ENCODE data around the gene EHBP1.

Gene EHBP1

DNA sequence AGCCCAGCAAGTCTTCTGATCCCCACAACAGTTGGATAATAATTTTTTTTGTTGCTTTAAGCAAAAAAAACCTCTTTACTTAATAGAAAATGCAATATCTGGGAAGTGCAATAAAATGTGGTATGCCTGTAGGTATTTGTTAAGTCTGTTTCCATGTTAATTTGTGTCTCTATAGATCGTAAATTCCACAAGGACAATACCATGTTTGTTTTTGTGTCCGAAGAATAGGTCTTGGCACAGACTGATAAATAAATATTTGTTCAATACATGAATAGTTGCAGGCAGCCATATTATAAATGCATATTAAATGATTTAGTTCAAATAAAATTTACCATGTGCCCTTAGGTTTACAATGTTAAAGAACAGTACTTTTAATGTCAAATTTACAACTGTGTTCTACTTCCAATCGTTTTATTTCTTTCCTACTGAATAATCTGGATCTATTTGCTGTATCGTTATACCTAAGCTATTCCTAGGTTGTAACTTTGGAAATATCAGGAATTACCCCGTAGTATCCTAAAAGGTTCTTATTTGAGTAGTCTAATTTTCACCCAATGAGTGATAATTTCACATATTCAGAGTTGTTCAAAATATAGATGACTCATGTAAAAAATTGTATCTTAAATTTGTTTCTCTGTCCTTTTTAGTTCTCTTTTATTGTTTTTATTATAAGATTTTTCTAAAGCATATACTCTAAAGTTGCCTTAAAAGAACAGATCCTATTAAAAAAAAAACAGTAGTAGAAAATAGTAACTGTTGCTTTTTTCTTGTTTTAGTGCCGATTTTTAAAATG, 151.8 kb downstream of the EHBP1 start:
- no peak overlapping the region for H3K27ac ChIP-seq (ENCODE audit: extremely low read depth, low read depth, low read length)
- 0 out of 2 replicates have a peak, but pooled peaks cover 7% of the 10 kb centered on the region for H3K4me1 ChIP-seq (ENCODE audit: control insufficient read depth, insufficient read depth, low read length)
- H3K9me3 ChIP-seq (ENCODE audit: control insufficient read depth, insufficient read depth, low read depth, low read length): no peaks in the 10 kb centered on the region
- no peaks in the 10 kb centered on the region; a peak in 1 of 3 replicates for H3K36me3 ChIP-seq (ENCODE audit: control insufficient read depth in 2 of 2, insufficient read depth in 1 of 2, low read length in 2 of 2)
- no peak overlapping the region for H3K4me3 ChIP-seq (ENCODE audit: low read depth, low read length)
- TF ChIP-seq ZFP3 (tag by site-specific recombination; IDR thresholded peaks at IDR 0.05; ENCODE audit: low read depth) (no peak), ZNF404 (tag by site-specific recombination; IDR thresholded peaks at IDR 0.05) (no peak), ZNF16 (tag by site-specific recombination; IDR thresholded peaks at IDR 0.05; ENCODE audit: low read depth) (no peak), FEZF1 (tag by site-specific recombination; IDR thresholded peaks at IDR 0.05) (no peak), SALL2 (tag by site-specific recombination; IDR thresholded peaks at IDR 0.05; ENCODE audit: borderline replicate concordance) (no peak), KLF9 (tag by site-specific recombination; IDR thresholded peaks at IDR 0.05; ENCODE audit: low read depth) (no peak), ZNF202 (tag by site-specific recombination; IDR thresholded peaks at IDR 0.05; ENCODE audit: borderline replicate concordance) (no peak), ZNF394 (tag by site-specific recombination; IDR thresholded peaks at IDR 0.05; ENCODE audit: borderline replicate concordance) (no peak), ZNF654 (tag by site-specific recombination; IDR thresholded peaks at IDR 0.05; ENCODE audit: low read depth) (no peak), ZNF621 (tag by site-specific recombination; IDR thresholded peaks at IDR 0.05) (no peak), ZNF354C (tag by site-specific recombination; IDR thresholded peaks at IDR 0.05; ENCODE audit: borderline replicate concordance, low read depth) (no peak), ZNF426 (tag by site-specific recombination; IDR thresholded peaks at IDR 0.05) (no peak)
- TF ChIP-seq, protein P1, sequence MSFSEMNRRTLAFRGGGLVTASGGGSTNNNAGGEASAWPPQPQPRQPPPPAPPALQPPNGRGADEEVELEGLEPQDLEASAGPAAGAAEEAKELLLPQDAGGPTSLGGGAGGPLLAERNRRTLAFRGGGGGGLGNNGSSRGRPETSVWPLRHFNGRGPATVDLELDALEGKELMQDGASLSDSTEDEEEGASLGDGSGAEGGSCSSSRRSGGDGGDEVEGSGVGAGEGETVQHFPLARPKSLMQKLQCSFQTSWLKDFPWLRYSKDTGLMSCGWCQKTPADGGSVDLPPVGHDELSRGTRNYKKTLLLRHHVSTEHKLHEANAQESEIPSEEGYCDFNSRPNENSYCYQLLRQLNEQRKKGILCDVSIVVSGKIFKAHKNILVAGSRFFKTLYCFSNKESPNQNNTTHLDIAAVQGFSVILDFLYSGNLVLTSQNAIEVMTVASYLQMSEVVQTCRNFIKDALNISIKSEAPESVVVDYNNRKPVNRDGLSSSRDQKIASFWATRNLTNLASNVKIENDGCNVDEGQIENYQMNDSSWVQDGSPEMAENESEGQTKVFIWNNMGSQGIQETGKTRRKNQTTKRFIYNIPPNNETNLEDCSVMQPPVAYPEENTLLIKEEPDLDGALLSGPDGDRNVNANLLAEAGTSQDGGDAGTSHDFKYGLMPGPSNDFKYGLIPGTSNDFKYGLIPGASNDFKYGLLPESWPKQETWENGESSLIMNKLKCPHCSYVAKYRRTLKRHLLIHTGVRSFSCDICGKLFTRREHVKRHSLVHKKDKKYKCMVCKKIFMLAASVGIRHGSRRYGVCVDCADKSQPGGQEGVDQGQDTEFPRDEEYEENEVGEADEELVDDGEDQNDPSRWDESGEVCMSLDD (tag by site-specific recombination; IDR thresholded peaks at IDR 0.05): no peak
- TF ChIP-seq, protein P2, sequence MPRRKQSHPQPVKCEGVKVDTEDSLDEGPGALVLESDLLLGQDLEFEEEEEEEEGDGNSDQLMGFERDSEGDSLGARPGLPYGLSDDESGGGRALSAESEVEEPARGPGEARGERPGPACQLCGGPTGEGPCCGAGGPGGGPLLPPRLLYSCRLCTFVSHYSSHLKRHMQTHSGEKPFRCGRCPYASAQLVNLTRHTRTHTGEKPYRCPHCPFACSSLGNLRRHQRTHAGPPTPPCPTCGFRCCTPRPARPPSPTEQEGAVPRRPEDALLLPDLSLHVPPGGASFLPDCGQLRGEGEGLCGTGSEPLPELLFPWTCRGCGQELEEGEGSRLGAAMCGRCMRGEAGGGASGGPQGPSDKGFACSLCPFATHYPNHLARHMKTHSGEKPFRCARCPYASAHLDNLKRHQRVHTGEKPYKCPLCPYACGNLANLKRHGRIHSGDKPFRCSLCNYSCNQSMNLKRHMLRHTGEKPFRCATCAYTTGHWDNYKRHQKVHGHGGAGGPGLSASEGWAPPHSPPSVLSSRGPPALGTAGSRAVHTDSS (tag by site-specific recombination; IDR thresholded peaks at IDR 0.05): no peak
- TF ChIP-seq, protein P3, sequence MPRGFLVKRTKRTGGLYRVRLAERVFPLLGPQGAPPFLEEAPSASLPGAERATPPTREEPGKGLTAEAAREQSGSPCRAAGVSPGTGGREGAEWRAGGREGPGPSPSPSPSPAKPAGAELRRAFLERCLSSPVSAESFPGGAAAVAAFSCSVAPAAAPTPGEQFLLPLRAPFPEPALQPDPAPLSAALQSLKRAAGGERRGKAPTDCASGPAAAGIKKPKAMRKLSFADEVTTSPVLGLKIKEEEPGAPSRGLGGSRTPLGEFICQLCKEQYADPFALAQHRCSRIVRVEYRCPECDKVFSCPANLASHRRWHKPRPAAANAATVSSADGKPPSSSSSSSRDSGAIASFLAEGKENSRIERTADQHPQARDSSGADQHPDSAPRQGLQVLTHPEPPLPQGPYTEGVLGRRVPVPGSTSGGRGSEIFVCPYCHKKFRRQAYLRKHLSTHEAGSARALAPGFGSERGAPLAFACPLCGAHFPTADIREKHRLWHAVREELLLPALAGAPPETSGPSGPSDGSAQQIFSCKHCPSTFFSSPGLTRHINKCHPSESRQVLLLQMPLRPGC (tag by site-specific recombination; IDR thresholded peaks at IDR 0.05): no peak
- TF ChIP-seq, protein P4, sequence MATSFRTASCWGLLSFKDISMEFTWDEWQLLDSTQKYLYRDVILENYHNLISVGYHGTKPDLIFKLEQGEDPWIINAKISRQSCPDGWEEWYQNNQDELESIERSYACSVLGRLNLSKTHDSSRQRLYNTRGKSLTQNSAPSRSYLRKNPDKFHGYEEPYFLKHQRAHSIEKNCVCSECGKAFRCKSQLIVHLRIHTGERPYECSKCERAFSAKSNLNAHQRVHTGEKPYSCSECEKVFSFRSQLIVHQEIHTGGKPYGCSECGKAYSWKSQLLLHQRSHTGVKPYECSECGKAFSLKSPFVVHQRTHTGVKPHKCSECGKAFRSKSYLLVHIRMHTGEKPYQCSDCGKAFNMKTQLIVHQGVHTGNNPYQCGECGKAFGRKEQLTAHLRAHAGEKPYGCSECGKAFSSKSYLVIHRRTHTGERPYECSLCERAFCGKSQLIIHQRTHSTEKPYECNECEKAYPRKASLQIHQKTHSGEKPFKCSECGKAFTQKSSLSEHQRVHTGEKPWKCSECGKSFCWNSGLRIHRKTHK (tag by site-specific recombination; IDR thresholded peaks at IDR 0.05): no peak
- CTCF ChIA-PET: no interaction called here
- POLR2A ChIA-PET: no interaction called here
